IMR-90 (cell line): ENCODE measurements around the gene MFNG. TPM values are rescaled to one million over a fixed set of nuclear protein-coding genes. Genes with fewer than 3 reads are reported as not detected.

ENCODE experiments used
- ATAC-seq: fragments of 200-7000 bp; cut with Tn5 transposase; 2 replicates; pipeline ENCODE4 v1.9.1; 2020; ENCODE audit warnings: low read depth, mild to moderate bottlenecking, moderate library complexity
- BruUV-seq: library from RNA; stranded (reverse); fragments of 400-500 nt; replicated peaks from 2 replicates; lab custom pipeline; 2021; lab: Mats Ljungman, UMichigan
- CTCF ChIA-PET: fragments of 300-600 bp; formaldehyde crosslinking; extraction: SDS; loops from one replicate; lab custom pipeline; 2021; ENCODE audit warnings: antibody characterized with exemption; lab: Yijun Ruan, JAX
- POLR2A ChIA-PET: fragments of 300-600 bp; sonication (Branson Sonifier 250); formaldehyde crosslinking; loops from one replicate; lab custom pipeline; 2022; ENCODE audit warnings: antibody characterized with exemption; ENCODE audit not compliant: unreplicated experiment; lab: Charles Lee
- DNase-seq: peaks from one replicate; pipeline ENCODE4 v3.0.0; 2013
- H2AFZ ChIP-seq: replicated peaks from 2 replicates; pipeline ENCODE3; 2013; ENCODE audit warnings: low read length, mild to moderate bottlenecking; ENCODE audit not compliant: poor library complexity
- H2AK5ac ChIP-seq: 2 replicates; pipeline ENCODE4 v1.6.1; 2013; ENCODE audit warnings: low read depth, low read length, inconsistent platforms
- H2AK9ac ChIP-seq: replicated peaks from 2 replicates; pipeline ENCODE3; 2013; ENCODE audit warnings: mild to moderate bottlenecking, low read depth, low read length, moderate library complexity; ENCODE audit not compliant: poor library complexity
- H2BK120ac ChIP-seq: 2 replicates; pipeline ENCODE4 v1.6.1; 2013; ENCODE audit warnings: low read depth, low read length, inconsistent platforms
- H2BK15ac ChIP-seq: 3 replicates; pipeline ENCODE4 v1.6.1; 2013; ENCODE audit warnings: low read depth, low read length, inconsistent platforms
- H2BK20ac ChIP-seq: 2 replicates; pipeline ENCODE4 v1.6.1; 2013; ENCODE audit warnings: low read depth, mild to moderate bottlenecking, inconsistent platforms, low read length, moderate library complexity
- H2BK5ac ChIP-seq: 2 replicates; pipeline ENCODE4 v1.6.1; 2013; ENCODE audit warnings: mild to moderate bottlenecking, low read depth, low read length, inconsistent platforms; ENCODE audit not compliant: poor library complexity, severe bottlenecking
- H3K14ac ChIP-seq: replicated peaks from 2 replicates; pipeline ENCODE4 v1.6.1; 2013; ENCODE audit warnings: low read depth, low read length, inconsistent platforms
- H3K18ac ChIP-seq: 2 replicates; pipeline ENCODE4 v1.6.1; 2013; ENCODE audit warnings: low read depth, low read length, control low read depth
- H3K23ac ChIP-seq: 2 replicates; pipeline ENCODE4 v1.6.1; 2013; ENCODE audit warnings: low read depth, low read length, inconsistent platforms
- H3K27ac ChIP-seq: 2 replicates; pipeline ENCODE4 v1.5.1; 2013; ENCODE audit warnings: mild to moderate bottlenecking, control low read depth, low read length; ENCODE audit not compliant: insufficient read depth
- H3K27me3 ChIP-seq: 2 replicates; pipeline ENCODE4 v1.6.1; 2013; ENCODE audit warnings: low read length; ENCODE audit not compliant: control insufficient read depth, insufficient read depth
- H3K36me3 ChIP-seq: 2 replicates; pipeline ENCODE4 v1.6.1; 2013; ENCODE audit warnings: low read length, mixed read lengths; ENCODE audit not compliant: control insufficient read depth, insufficient read depth
- H3K4ac ChIP-seq: 2 replicates; pipeline ENCODE4 v1.6.1; 2013; ENCODE audit warnings: low read depth, low read length, inconsistent platforms
- H3K4me1 ChIP-seq: 2 replicates; pipeline ENCODE4 v1.6.1; 2013; ENCODE audit warnings: low read length, mixed read lengths; ENCODE audit not compliant: control insufficient read depth, insufficient read depth
- H3K4me2 ChIP-seq: 2 replicates; pipeline ENCODE4 v1.6.1; 2013; ENCODE audit warnings: low read depth, mild to moderate bottlenecking, control low read depth, low read length, moderate library complexity
- H3K4me3 ChIP-seq: 2 replicates; pipeline ENCODE4 v1.5.1; 2013; ENCODE audit warnings: low read depth, mild to moderate bottlenecking, control low read depth, low read length, moderate library complexity; ENCODE audit not compliant: insufficient read depth
- H3K56ac ChIP-seq: 2 replicates; pipeline ENCODE4 v1.6.1; 2013; ENCODE audit warnings: low read length, inconsistent platforms; ENCODE audit not compliant: insufficient read depth; ENCODE audit errors: extremely low read depth
- H3K79me1 ChIP-seq, 2 experiments: 2 replicates each; pipeline ENCODE4 v1.6.1; 2013; ENCODE audit warnings: low read length in 2 of 2, inconsistent platforms in 1 of 2, low read depth in 1 of 2
- H3K9ac ChIP-seq: 2 replicates; pipeline ENCODE4 v1.6.1; 2013; ENCODE audit warnings: low read depth, low read length, control low read depth
- H3K9me1 ChIP-seq: 2 replicates; pipeline ENCODE4 v1.6.1; 2013; ENCODE audit warnings: low read length, inconsistent platforms; ENCODE audit not compliant: insufficient read depth
- H3K9me3 ChIP-seq: 2 replicates; pipeline ENCODE4 v1.6.1; 2013; ENCODE audit warnings: low read length; ENCODE audit not compliant: control insufficient read depth, insufficient read depth
- H4K20me1 ChIP-seq: 2 replicates; pipeline ENCODE4 v1.6.1; 2013; ENCODE audit warnings: low read length, inconsistent platforms; ENCODE audit not compliant: insufficient read depth
- H4K5ac ChIP-seq: 2 replicates; pipeline ENCODE4 v1.6.1; 2013; ENCODE audit warnings: mild to moderate bottlenecking, low read depth, low read length, control low read depth
- H4K8ac ChIP-seq, 2 experiments: 2 replicates each; pipeline ENCODE4 v1.6.1; 2013; ENCODE audit warnings: low read depth in 2 of 2, low read length in 2 of 2, control low read depth in 1 of 2, inconsistent platforms in 1 of 2
- H4K91ac ChIP-seq: 2 replicates; pipeline ENCODE4 v1.6.1; 2013; ENCODE audit warnings: low read depth, low read length, inconsistent platforms; ENCODE audit not compliant: insufficient read depth
- CEBPB ChIP-seq: IDR thresholded peaks from 2 replicates; pipeline ENCODE4 v1.6.1; 2012; ENCODE audit warnings: low read depth, low read length, improper control_type of control experiment
- FOS ChIP-seq: fragments of 150-350 bp; IDR thresholded peaks from 2 replicates; pipeline ENCODE4 v1.6.1; 2016; ENCODE audit warnings: low read depth, low read length
- MXI1 ChIP-seq: IDR thresholded peaks from 2 replicates; pipeline ENCODE4 v1.6.1; 2012; ENCODE audit warnings: low read depth, mild to moderate bottlenecking, low read length, moderate library complexity, borderline replicate concordance
- POLR2A ChIP-seq: IDR thresholded peaks from 2 replicates; pipeline ENCODE4 v1.6.1; 2012; ENCODE audit warnings: mild to moderate bottlenecking, low read depth, low read length
- USF2 ChIP-seq: fragments of 150-350 bp; IDR thresholded peaks from 2 replicates; pipeline ENCODE4 v1.6.1; 2017; ENCODE audit warnings: mild to moderate bottlenecking, antibody characterized with exemption, low read length, low read depth
- WGBS, 2 experiments: methylation state at CpG; one replicate each; pipeline versions ENCODE4 v1.1.5 to v1.1.7; 2013; ENCODE audit warnings: missing lambda C conversion rate in 2 of 2; ENCODE audit not compliant: insufficient read length in 1 of 2; ENCODE audit errors: extremely low coverage in 2 of 2; 5-methylcytosine and 5-hydroxymethylcytosine counted together
- dilution Hi-C: fragments of 300-500 bp; cut with HindIII; formaldehyde crosslinking; loops from one replicate; pipeline ENCODE4 v1.14.3; 2018; ENCODE audit warnings: low sequenced_read_pairs; ENCODE audit not compliant: unreplicated experiment
- in situ Hi-C: fragments of 300-500 bp; cut with MboI; formaldehyde crosslinking; loops from 3 replicates; pipeline ENCODE4 v1.14.3; 2019; ENCODE audit warnings: low sequenced_read_pairs, inconsistent platforms, mixed read lengths
- intact Hi-C: fragments of 100-400 bp; cut with micrococcal nuclease; formaldehyde crosslinking; loops from 2 replicates; pipeline ENCODE4 v1.10.0; 2022
- polyA plus RNA-seq, 3 experiments: library from polyadenylated mRNA; depleted of rRNA; stranded (reverse); fragments of >200 nt; gene quantifications; 2 replicates each; pipeline ENCODE4 v1.2.3, GENCODE V29; 2012; ENCODE audit warnings: low replicate concordance in 1 of 3
- total RNA-seq: library from RNA; depleted of rRNA; stranded (reverse); fragments of >200 nt; gene quantifications from 2 replicates; pipeline ENCODE4 v1.2.3, GENCODE V29; 2012

The MFNG gene
- total and polyA plus RNA-seq, 2 of the 4 experiments (the other 2 are of a cell fraction): 0.15 TPM; not detected in 1

- Histone ChIP-seq H2BK120ac (peak overlapping the region; percentile 75), H4K5ac (peak overlapping the region; percentile 1; the same call in 1 of the 2 replicates), H3K27me3 (no peaks in the 10 kb centered on the region), H3K18ac (no peak overlapping the region), H2AK5ac (peak overlapping the region; percentile 94), H3K9me3 (no peaks in the 10 kb centered on the region), H4K8ac (peak overlapping the region in 1 of 2 experiments; percentile 37; a peak in 1 of 4 replicates), H3K9ac (no peak overlapping the region), H3K9me1 (peaks cover 16% of the 10 kb centered on the region), H2AFZ (peak overlapping the region; percentile 73), H3K56ac (no peak overlapping the region), H3K4me3 (no peak overlapping the region), H4K91ac (peak overlapping the region; percentile 5; the same call in 1 of the 2 replicates), H3K36me3 (peaks cover 26% of the 10 kb centered on the region), H2BK5ac (peak overlapping the region; percentile 47), H4K20me1 (peaks cover 3% of the 10 kb centered on the region; the same call in 1 of the 2 replicates), H3K4me2 (peak overlapping the region; percentile 28; the same call in 1 of the 2 replicates), H3K4me1 (peaks cover 21% of the 10 kb centered on the region), H3K79me1 (peaks cover 0 to 19% of the 10 kb centered on the region in 2 experiments; a peak in 2 of 4 replicates), H2BK20ac (peak overlapping the region; percentile 57; the same call in 1 of the 2 replicates), H3K23ac (no peak overlapping the region), H3K14ac (peak overlapping the region; percentile 70; the same call in 1 of the 2 replicates), H2AK9ac (peak overlapping the region; percentile 96), H3K27ac (no peak overlapping the region), H2BK15ac (peak overlapping the region; percentile 24; the same call in 1 of the 3 replicates), H3K4ac (peak overlapping the region; percentile 76)
- 0 out of 2 replicates have a peak, but pooled peaks have one; percentile 20 for TF ChIP-seq FOS
- no peak for TF ChIP-seq USF2
- no peak for TF ChIP-seq MXI1
- 0 out of 2 replicates have a peak, but pooled peaks have one; percentile 17 for TF ChIP-seq CEBPB
- TF ChIP-seq POLR2A: no peak
- POLR2A ChIA-PET: no interaction called here
- dilution Hi-C loops: no loop called here
- peak; percentile 74 for ATAC-seq
- 40% methylated on average over 5 of the region's 14 CpGs; no CpG with 5 or more reads in 1 of the 2 experiments for WGBS, 2 experiments
- BruUV-seq: no TSS peak
- in situ Hi-C loops: no loop called here
- intact Hi-C loops: no loop called here
- peak; percentile 93 for DNase-seq
- CTCF ChIA-PET: no interaction called here
Measured at GRCh38 chr22:37501610-37502341, 15.6 kb upstream of the MFNG start.
